ENCODE data around the gene C1orf167. TPM values are rescaled to one million over a fixed set of nuclear protein-coding genes. Genes with fewer than 3 reads are reported as not detected.

The C1orf167 gene
- total and polyA plus RNA-seq, 2 of the 13 experiments (the other 11 are each of a cell fraction or from before 2014, with no cell fraction given) = not detected

- TF ChIP-seq PATZ1 (CRISPR knock-in tag; IDR thresholded peaks at IDR 0.05) (no peak), ZNF362 (CRISPR knock-in tag; IDR thresholded peaks at IDR 0.05; ENCODE audit: borderline replicate concordance) (no peak), ZNF552 (CRISPR knock-in tag; IDR thresholded peaks at IDR 0.05; ENCODE audit: borderline replicate concordance) (no peak)
Observed at GRCh38 chr1:11772458-11772857, 10.5 kb downstream of the C1orf167 start (continued).

GRCh38 chr1:11774753-11775152 is 12.8 kb downstream of the C1orf167 start:
- no TSS peak for BruUV-seq (replicated peaks)
- intact Hi-C loops (cut with micrococcal nuclease; ENCODE audit: unreplicated experiment) (no loop called here), in situ Hi-C loops (cut with HindIII; ENCODE audit: extremely low pct_ligation_motif_present, low pct_unique_long_range_greater_than_20kb) (no loop called here)
- no peaks in the 10 kb centered on the region for H3K36me3 ChIP-seq (replicated peaks in 1 of 2; ENCODE audit: control insufficient read depth in 1 of 2, insufficient read depth in 2 of 2, low read length in 2 of 2)
- ChIA-PET CTCF (ENCODE audit: low intra/inter-chr PET ratio, low total read pairs) (no interaction called here), POLR2A (no interaction called here)
- H3K9me3 ChIP-seq (ENCODE audit: low read length) = no peaks in the 10 kb centered on the region
- no peak overlapping the region for H3K9ac ChIP-seq (ENCODE audit: insufficient read depth, low read depth, low read length)
- peaks cover 17% of the 10 kb centered on the region for H3K4me1 ChIP-seq (ENCODE audit: insufficient read depth, low read length)
- no peaks in the 10 kb centered on the region for H3K79me2 ChIP-seq (ENCODE audit: insufficient read depth, low read length)
- H3K4me3 ChIP-seq (replicated peaks in 1 of 3; ENCODE audit: insufficient read depth in 1 of 3, low read depth in 2 of 3, low read length in 3 of 3) = no peak overlapping the region
- no peak overlapping the region for H2AFZ ChIP-seq (ENCODE audit: low read length)
- DNase-seq (ENCODE audit: low spot score) = no peak
- TF ChIP-seq ZNF709 (CRISPR knock-in tag; IDR thresholded peaks at IDR 0.05) = no peak
- no peak for TF ChIP-seq POGZ (CRISPR knock-in tag; IDR thresholded peaks at IDR 0.05)
- TF ChIP-seq ZNF629 (CRISPR knock-in tag; conservative IDR thresholded peaks at IDR 0.05) = peak; percentile 58
- TF ChIP-seq YY1 (IDR thresholded peaks at IDR 0.05; ENCODE audit: insufficient read depth, insufficient replicate concordance, low read depth, low read length) = no peak
- FAIRE-seq = no peak
- no peak overlapping the region for H3K27ac ChIP-seq (ENCODE audit: extremely low read length, insufficient read depth, low read length)
- 55% methylated on average over 9 of the region's 9 CpGs for WGBS (ENCODE audit: low lambda C conversion rate)
- ATAC-seq = no peak
- H3K27me3 ChIP-seq (ENCODE audit: control insufficient read depth in 1 of 2, insufficient read depth in 2 of 2, low read length in 2 of 2) = peaks cover 4 to 6% of the 10 kb centered on the region in 2 experiments; a peak in 3 of 5 replicates
- H4K20me1 ChIP-seq (ENCODE audit: insufficient read depth, low read length) = no peaks in the 10 kb centered on the region
- H3K4me2 ChIP-seq (ENCODE audit: low read depth, low read length) = no peak overlapping the region

All from HepG2 (cell line).